HS-27A (cell line): ENCODE data around the gene SSH3.
"Not testable (repeated sequence)": the region's sequence is repeated elsewhere in the genome, so short reads cannot be mapped to it uniquely, and the experiment has no call there.

Source experiments
- DNase-seq: peaks from one replicate; pipeline ENCODE4 v3.0.0-alpha.2; 2012; ENCODE audit warnings: low read depth, missing footprints

SSH3 gene, protein sequence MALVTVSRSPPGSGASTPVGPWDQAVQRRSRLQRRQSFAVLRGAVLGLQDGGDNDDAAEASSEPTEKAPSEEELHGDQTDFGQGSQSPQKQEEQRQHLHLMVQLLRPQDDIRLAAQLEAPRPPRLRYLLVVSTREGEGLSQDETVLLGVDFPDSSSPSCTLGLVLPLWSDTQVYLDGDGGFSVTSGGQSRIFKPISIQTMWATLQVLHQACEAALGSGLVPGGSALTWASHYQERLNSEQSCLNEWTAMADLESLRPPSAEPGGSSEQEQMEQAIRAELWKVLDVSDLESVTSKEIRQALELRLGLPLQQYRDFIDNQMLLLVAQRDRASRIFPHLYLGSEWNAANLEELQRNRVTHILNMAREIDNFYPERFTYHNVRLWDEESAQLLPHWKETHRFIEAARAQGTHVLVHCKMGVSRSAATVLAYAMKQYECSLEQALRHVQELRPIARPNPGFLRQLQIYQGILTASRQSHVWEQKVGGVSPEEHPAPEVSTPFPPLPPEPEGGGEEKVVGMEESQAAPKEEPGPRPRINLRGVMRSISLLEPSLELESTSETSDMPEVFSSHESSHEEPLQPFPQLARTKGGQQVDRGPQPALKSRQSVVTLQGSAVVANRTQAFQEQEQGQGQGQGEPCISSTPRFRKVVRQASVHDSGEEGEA

DNA sequence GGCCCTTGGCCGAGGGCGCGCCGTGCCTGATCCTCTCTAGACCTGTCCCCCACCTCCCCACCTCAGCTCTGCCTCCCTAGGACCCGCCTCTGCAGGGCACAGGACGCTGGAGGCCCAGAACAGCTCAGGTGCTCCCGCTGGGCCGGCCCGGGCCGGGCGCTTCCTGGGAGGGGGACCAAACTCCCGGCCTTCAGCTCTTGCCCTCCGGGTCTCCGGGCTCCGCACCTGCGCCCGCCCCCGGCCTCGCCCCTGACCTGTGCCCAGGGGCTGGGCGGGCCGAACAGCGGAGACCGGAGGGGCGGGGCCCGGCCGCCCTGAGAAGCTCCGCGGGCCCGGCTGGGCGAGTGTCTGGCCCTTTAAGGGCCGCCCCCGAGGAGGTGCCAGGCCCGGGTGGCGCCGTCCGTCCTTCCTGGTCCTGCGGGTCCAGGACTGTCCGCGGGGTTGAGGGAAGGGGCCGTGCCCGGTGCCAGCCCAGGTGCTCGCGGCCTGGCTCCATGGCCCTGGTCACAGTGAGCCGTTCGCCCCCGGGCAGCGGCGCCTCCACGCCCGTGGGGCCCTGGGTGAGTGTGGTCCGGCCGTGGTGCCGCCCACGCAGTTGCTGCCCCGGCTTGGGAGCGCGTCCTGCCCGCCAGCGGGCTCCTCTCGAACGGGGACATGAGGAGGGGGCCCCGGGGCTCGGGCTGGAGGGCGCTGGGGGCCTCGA lies at the start of gene SSH3:
Gene SSH3, plus strand, starts transcription at position 399 of the 703 bp plus-strand sequence. Its CDS starts 96 bp downstream, at position 495.
- DNase-seq, result no peak

DNA sequence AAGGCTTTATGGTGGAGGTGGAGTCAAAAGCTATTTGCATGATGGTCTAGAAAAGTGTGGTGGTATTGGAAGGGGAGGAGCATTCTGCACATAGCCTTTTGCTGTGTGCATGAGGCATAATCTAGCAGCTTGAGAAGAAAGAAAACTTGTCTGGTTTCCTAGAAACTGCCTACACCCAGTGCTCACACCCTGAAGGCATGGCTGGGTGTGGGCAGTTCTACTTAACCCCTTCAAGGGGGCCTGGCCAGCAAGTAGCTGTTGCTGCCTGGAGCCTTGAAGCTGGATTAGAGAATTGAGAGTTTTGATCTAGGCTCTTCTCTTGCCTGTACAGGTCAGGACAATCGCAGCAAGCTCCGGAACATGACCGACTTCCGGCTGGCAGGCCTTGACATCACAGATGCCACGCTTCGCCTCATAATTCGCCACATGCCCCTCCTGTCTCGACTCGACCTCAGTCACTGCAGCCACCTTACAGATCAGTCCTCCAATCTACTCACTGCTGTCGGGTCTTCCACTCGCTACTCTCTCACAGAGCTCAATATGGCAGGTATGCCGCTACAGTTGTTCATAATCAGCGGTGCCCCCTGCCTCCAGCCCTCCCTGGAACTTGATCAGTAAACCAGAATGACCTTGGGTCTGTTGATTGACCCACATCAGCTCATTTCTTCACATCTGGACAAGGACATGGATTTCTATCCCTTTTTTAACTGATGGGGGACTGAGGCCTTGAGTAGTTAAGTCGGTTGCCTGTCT lies 49.3 kb upstream of the SSH3 start:
- DNase-seq, result no peak

GRCh38 chr11:67254798-67255197 lies 48.5 kb upstream of the SSH3 start:
- DNase-seq, result no peak

DNA sequence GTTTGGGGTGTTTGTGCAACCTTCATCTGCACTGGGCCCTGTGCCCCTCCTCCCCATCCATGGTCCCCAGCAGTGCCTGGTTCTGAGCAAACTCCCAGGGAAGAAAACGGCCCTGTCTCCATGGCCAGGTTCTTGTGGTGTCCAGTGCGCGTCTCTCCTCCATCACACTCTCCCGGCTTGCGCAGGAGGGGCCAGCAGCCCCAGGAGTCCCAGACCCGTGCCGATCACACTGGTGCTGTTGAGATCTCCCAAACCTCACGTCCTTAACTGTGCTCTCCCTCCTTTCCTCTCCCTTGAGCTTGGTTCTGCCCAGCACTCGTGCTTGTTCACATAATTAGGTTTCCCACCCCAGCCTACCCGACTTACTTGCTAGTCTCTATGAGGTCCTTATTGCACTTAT lies 48.0 kb upstream of the SSH3 start:
- DNase-seq, result no peak

- DNase-seq, result no peak
Measured at GRCh38 chr11:67255864-67256263, 47.5 kb upstream of the SSH3 start.

- DNase-seq, result no peak
Measured at GRCh38 chr11:67256477-67257135, 46.7 kb upstream of the SSH3 start.

DNA sequence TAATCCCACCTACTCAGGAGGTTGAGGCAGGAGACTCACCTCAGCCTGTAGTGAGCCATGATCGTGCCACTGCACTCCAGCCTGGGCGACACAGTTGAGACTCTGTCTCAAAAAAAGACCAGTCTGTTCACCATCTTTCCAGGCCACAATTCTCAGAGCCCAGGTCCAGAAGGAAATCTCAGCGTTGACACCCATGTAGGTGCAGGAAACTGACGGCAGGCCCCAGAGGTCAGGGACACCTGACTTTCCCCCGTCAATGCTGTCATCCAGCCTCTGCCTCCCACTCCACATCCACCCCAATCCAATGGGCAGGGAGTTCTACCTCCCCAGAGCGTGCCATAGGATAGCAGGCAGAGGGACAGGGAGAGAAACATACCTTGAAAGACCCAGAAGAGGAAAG lies 42.9 kb upstream of the SSH3 start:
- DNase-seq, result no peak

GRCh38 chr11:67260885-67261639 lies 42.3 kb upstream of the SSH3 start:
- not testable (repeated sequence) for DNase-seq

DNA sequence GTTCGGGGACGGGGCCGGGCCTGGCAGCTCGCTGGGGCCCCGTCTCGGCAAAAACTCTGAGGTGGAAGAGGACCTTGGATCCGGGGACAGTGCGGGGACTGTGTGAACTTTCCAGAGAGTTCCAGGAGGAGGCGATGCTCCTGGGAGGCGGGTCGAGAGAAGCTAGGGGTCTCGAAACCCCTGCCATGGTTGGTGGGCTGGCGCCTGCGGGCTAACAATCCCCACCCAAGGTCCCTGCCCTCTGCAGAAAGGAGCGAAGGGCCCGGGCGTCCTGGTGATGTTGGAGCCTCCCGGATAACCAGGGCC lies 41.7 kb upstream of the SSH3 start:
- no peak for DNase-seq

DNA sequence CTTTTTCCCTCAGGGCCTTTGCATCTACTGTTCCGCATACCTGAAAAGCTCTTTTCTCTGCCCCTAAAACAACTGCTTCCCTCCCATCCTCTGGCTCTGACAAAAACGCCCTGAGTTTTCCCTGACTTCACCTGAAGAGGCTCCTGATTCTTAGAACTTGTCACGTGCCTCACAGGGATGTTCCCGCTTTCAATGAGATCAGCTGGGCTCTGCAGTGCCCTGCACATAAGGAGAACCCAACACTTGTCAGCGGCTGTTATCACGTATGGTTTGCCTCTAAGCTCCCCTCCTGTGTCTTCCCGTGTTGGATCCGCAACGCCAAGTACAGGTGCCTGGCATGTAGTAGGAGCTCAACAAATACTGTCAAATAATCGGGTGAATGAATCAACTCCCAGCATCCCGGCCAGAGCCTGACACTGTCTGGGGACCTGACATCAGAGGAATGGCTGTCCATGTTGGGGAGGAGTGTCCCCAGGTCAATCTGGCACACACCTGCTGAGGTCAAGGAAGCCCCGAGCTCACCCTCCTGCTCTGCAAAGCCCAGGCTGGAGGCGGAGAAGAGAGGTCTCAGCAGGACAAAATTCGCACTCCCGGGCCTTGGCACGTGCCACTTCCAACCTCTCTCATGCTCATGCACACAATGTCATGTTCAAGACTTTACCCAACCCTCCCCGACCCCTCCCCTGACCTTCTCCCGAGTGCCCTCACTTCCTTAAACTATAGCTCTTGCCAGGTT lies 41.2 kb upstream of the SSH3 start:
- no peak for DNase-seq

- peak; percentile 68 for DNase-seq
Measured at GRCh38 chr11:67262731-67263675, 40.3 kb upstream of the SSH3 start.

DNA sequence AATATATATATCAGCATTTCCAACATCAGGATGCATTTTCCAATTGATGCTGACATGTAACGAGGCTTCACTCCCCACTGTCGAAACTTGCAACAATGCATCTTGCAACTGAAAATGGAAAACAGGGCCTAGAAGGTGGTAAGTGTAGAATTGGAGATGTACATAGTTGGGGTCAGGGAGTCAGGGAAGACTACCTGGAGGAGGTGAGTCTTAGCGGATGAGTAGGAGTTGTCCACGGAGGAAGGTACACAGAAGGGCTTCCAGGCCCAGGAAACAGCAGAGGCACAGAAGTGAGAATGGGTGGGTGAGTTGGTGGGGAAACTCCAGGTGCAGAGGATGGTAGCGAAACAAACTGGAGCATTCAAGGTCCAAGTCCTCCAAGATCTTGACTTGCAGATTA lies 39.1 kb upstream of the SSH3 start:
- DNase-seq, result no peak

DNA sequence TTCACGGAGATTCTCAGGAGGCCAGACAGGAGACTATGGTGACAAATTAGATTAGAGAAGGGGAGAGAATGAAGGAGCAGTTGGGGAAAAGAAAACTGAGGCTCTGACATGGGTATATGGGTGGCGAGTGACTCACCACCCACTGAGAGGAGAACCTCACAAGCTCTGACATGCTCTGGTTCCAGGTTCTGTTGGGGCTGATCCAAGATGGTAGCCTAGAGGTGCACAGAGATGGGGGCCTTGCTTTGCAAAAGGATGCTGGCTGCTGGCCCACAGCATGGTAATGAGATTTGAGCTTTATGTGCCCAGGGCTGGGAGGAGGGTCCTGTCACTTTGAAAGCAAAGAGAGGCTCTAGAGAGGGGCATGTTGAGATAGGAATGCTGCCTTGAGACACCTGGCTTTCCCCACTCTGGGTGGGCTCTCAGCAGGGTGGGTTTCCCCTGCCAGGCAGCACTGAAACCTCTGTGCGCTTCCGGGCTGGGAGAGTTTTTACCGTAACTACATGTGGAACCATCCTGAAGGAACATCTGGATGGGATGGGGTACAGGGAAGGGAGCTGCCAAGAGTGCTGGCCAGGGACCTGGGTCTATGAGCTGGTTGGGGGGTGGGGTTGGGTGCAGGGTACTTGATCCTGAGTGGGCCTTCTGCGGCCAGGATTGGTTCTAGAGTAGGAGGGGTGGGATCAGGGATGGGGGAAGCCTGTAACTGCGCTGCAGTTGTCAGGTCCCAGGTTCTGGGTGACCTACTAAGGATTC lies 38.3 kb upstream of the SSH3 start:
- no peak for DNase-seq

DNA sequence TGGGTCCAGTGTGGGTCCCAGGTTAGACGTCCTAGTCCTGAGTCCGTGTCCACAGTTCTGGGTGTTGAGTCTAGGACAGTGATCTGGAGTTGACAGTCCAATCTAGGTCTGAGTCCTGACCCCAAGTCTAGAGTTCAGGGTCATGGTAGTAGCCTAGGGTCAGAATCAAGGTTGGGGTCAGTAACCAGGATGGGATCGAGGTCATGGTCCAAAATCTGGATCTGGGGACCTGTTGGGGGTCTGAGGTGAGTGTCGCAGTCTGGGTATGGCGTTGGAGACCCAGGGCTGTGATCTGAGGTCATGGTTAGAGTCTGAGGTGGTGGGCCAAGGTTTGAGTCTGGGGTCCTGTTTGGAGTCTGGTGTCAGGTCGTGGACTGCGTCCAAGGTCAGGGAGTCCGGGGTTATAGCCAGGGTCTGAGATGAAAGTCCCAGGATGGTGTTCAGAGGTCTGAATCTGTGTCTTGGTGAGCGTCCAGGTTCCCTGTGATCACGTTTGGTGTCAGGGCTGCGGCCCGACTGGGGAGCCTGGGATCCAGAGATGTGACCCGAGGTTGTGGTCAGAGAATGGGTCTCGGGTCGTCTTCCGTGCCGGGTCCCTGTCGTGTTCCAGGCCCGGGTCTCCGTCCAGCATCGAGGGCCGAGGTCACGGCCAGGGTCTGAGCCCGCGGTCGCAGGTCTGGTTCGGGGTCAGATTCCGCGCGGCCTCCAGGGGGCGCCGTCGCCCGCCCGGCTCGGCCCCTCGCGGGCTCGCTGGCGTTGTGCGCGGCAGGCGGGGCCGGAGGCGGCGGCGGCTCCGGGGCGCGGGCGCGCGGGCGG lies 37.5 kb upstream of the SSH3 start:
- no peak for DNase-seq

GRCh38 chr11:67266449-67267187 lies 36.7 kb upstream of the SSH3 start, which contains the start of gene GRK2:
GRK2 (plus strand) TSS chr11:67266473; CDS start chr11:67266700, 227 bp downstream.
- no peak for DNase-seq

GRCh38 chr11:67267188-67268080 lies 35.9 kb upstream of the SSH3 start:
- no peak for DNase-seq
